Ramos (cell line): ENCODE measurements around the gene SLC43A2.

ENCODE experiments used
- in situ Hi-C: fragments of 300-500 bp; cut with MboI; formaldehyde crosslinking; loops from one replicate; pipeline ENCODE4 v1.14.3; 2022; ENCODE audit warnings: low sequenced_read_pairs; ENCODE audit not compliant: unreplicated experiment

SLC43A2 gene

DNA sequence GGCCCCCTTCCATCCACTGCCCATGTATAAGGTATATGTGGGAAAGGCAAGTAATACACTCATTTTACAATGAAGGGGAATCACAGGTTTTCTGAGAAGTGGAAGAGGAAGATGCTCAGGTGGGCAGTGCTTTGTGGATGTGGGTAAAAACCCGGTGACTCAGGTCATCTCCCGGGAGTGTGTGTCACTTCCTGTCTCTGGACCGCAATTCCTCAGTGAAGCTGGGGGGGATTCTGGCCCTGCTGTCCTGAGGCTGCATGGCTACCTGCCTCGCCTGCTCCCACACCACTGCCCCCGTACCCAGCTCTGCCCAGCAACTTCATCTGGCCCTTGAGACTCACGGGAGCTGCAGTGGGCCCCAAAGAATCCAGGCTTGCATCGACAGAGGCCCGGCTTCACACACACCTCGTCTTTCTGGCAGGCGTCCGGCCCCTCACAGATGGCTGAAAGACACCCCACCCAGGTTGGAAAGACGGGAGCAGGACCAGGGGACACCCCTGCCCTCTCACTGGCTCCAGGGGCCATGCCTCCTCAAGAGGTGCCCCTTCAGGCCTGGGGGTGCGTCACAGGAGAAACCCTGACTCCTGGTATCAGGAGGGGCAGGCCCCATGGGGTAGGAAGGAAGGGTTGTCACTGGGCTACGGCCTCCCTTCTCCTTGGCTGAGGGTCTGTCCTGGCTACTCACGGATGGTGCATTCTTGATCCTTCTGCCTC, 16.0 kb upstream of the SLC43A2 start:
- in situ Hi-C loops, result no loop called here

GRCh38 chr17:1643999-1644492, 15.4 kb upstream of the SLC43A2 start:
- in situ Hi-C loops, result no loop called here

DNA sequence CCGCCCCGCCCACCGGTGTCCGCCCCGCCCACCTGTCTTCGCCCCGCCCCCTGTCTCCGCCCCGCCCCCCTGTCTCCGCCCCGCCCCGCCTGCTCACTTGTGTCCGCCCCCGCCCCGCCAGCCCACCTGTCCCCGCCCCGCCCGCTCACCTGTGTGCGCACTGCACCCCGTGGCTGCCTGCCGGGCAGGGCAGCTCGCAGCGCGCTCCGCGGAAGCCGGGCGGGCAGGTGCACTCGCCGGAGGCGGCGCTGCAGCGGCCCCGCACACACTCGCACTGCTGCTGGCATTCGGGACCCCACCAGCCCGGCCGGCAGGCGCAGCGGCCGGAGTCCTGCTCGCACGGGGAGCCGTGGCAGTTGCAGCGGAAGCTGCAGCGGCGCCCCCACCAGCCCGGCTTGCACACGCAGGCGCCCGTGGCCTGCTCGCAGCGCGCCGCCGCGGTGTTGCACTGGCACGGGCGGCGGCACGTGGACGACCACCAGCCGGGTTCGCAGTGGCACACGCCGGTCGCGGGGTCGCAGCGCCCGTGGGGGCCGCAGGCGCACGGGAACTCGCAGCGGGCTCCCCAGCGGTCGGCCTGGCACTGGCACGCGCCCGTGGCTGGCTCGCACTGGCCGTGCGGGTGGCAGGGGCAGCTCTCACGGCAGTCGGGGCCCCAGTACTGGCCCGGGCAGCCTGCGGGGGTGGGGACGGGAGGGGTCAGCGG, 14.8 kb upstream of the SLC43A2 start:
- in situ Hi-C loops, result no loop called here

GRCh38 chr17:1641065-1641403, 12.4 kb upstream of the SLC43A2 start:
- in situ Hi-C loops, result no loop called here

DNA sequence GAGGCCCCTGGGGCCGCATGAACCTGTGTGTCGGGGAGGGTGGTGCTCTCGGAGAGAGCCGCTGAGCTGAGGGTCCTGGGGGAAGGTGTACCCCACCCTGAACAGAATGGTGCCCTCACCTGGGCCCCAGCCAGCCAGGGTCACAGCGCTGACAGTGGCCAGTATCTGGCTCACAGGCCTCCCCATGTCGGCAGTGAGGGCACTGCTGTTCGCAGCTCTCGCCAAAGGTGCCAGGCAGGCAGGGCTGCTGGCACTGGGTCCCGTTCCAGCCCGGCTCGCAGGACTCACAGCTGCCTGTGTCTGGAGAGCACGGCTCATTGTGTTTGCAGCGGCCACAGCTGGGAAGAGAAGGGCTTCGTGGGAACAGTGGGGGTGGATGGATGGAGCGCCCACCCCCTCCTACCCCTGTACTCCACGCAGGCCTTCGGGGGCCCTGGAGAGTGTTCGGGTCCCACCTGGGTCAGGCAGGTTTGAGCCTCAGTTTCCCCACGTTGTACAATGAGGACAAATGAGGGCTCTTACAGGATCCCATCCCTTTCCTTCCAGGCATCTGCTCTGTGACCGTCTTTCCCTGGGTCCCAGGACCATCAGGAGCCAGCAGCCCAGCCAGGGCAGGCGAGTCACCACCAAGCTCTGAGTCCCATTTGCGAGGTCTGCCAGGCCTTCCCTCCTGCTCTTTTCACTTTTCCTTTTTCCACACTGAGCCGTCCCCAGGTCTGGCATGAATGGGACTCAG, 11.9 kb upstream of the SLC43A2 start:
- in situ Hi-C loops, result no loop called here

DNA sequence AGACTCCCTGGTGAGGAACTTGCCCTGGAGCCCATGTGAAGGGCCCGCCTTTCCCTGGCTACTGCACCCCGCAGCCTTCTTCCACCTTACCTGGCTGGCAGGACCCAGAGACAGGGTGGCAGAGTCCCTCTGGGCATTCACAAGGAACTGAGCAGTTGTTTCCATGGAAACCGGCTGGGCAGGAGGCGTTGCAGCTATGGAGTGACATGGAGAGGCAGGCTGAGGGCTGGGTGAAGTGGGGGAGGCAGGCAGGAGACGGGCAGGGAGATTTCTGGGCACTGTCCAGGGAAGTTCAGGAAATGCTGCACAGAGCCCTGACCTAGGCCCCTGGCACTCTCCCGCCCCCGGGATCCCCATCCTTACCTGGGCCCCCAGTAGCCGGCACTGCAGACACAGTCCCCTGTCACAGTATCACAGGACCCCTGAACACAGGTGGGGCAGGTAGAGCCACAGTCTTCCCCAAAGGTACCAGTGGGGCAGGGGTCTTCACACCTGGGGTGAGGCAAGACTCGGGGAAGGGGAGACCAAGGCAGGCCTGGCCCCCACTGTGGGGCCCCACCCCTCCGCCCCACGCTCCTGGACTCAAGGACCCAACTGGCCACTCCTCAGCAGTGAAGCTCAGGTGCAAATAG, 11.0 kb upstream of the SLC43A2 start:
- in situ Hi-C loops, result no loop called here

GRCh38 chr17:1638624-1639300, 10.1 kb upstream of the SLC43A2 start:
- in situ Hi-C loops, result no loop called here

DNA sequence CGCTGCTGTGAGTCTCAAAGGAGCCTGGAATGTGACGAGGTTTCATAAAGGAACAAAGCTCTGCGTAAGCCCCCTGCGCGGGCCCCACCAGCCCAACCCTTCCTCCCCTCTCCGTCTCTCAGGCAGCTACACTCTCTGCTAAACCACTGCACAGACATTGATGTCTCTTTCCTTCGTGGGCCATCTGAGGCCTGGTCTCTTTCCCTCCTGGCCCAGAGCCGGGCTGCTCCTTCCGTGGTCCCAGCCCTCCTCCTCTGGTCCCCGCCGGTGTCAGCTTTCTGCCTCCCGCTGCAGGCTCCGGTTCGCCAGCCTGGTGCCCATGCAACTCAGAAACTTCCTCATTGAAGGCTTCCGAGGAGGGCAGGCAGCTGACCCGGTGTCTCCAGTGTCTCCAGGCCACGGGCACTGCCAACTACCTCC, 9.5 kb upstream of the SLC43A2 start:
- in situ Hi-C loops, result no loop called here

GRCh38 chr17:1636732-1637285, 8.2 kb upstream of the SLC43A2 start:
- in situ Hi-C loops, result no loop called here

DNA sequence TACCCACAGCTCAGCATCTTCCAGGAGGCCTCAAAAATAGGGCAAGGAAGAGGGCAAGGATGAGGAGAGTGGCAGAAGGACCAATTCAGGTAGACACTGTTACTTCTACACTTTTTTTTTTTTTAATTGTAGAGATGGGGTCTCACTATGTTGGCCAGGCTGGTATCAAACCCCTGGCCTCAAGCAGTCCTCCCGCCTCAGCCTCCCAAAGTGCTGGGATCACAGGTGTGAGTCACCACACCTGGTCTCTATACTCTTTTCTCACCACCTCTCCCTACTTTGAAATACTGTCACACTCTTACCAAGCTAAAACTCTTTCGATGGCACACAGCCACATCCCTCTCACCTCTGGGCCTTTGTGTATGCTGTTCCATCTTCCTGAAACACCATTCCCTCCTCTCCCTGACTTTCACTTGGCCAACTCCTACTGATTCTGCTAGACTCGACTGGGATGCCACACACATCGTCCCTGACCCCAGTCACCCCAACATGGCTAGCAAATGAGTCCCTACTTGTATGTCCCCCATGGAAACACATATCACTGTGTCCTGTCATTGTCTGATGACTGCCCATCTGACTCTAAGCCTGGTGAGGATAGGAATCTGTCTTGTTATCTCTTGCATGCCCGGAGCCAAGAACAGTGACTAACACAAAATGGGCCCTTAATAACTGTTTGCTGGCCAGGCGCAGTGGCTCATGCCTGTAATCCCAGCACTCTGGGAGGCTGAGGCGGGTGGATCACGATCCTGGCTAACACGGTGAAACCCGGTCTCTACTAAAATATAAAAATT, 7.2 kb upstream of the SLC43A2 start:
- in situ Hi-C loops, result no loop called here

DNA sequence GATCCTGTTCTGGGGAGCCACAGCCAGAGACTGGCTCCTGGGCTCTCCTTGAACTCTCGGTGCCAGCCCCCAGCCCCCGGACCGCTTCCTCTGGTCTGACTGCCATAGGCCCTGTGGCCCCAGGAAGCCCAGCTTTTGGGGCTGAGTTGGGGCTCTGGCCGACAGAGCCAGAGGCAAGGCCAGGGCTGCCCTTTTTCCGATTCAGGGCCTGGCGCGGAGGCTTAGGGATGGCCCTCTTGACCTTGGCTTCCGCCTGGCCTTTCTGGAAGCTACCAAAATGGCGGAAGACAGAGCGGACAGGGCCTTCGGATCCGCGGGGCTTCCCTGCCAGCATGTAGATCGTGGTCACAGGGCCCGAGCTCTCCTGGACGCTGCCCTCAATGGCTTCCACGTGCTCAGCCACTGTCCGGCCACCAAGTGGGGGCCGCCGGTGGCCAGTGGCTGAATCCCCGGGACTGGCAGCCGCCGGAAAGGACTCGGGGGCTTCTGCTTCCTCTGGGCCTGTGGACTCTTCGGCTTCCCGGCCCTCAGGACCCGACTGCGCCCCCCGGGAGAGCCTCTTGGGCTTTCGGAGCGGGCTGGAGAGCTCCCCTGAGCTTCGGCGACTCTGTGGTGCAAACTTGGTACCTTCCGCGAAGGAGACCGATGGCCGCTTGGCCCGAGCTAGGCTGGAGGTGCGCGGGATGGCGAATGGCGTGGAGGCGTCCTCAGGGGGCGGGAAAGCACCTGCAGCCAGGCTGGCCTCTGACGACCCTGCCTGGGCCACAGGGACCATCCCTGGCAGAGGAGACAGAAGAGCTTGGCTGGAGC, 6.4 kb upstream of the SLC43A2 start:
- in situ Hi-C loops, result no loop called here

DNA sequence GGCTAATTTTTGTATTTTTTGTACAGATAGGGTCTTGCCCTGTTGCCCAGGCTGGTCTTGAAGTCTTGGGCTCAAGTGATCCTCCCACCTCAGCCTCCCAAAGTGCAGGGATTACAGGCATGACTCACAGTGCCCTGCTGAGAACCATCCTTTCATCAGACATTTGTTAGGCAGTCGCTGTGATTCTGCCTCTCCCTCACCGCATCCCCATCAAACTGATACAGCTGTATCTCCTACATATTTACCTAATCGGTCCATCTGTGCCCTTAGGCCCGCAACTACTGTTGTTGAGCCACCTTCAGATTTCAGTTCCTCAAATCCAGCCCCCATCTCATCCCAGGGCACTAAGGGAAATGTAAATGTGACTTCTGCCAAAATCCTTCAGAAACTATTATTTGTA, 2.0 kb upstream of the SLC43A2 start:
- in situ Hi-C loops, result no loop called here

DNA sequence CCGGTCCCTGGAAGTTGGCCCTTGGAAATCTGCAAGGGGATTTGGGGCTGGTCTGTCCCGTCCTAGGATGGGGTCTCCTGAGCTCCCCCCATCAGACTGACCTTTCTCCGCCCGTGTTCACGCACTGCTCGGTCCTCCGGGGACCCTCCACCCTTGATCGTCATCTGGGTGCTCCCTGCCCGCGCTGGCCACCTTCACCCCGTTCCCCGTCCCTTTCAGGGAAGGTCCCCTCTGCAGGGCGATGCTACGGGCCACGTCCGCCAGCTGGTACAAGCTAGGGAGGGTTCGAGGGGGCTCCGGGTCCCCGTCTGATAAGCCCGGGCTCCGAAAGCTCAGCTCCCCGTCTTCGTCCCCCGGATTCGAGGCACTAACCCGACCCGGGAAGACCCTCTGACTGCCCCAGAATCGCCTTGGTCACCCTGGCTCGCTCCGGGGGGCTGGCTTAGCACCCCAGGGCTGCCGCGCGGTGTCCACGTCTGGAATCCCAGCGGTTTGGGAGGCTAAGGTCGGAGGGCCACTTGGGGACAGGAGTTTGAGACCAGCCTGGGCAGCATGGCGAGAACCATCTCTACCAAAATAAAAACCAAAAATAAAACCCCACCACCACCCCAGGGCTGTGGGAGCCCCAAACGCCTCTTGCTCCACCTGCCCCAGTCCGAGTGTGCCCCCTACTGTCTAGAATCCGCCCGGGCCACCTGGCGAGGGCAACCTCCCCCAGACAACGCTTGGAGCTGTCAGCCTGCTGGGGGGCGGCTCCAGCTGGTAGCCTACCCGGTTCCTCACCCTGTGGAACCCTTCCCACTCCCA, 1.1 kb upstream of the SLC43A2 start:
- in situ Hi-C loops, result loop anchor here (5.0 kb wide), 1 partner anchor 52 kb away; no protein-coding TSS in a partner anchor

GRCh38 chr17:1628856-1629503, 346 bp upstream of the SLC43A2 start:
- in situ Hi-C loops, result loop anchor here (5.0 kb wide), 1 partner anchor 52 kb away; no protein-coding TSS in a partner anchor

DNA sequence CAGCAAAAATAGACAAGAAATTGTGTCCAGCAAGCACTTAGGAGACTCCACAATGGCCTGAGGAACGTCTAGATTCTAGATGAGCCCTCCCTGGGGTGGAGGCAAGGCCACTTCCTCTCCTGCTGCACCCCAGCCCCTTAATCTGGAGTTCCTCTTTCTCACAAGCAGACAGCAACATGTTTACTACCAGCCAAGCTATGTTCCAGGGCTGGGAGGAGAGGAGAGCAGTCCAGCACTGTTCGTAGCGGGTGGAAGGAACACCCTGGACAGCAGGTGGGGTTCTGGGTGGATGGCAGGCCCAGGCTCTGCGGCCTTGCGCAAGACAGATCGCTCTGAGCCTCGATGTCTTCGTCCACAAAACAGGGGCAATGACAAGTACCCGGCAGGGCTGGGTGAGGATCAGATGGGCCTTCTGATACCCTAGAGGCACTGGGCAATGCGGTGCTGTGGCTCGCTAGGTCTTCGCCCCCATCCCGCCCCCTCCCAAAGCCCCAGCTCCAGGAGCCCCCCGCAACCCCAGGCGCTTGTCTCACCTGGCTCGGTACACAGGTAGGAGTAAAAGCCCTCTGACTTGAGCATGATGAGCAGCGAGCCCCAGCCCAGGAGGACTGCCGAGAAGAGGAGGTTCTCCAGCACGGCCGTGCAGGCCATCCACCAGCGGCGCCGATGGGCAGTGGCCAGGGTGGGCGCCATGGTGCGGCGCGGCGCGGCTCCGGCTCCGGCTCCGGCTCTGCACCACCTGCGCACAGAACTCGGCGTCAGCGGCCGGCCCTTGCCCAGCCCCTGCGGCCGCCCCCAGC, 1.3 kb downstream of the SLC43A2 start:
- in situ Hi-C loops, result loop anchor here (5.0 kb wide), 1 partner anchor 50 kb away; no protein-coding TSS in a partner anchor

DNA sequence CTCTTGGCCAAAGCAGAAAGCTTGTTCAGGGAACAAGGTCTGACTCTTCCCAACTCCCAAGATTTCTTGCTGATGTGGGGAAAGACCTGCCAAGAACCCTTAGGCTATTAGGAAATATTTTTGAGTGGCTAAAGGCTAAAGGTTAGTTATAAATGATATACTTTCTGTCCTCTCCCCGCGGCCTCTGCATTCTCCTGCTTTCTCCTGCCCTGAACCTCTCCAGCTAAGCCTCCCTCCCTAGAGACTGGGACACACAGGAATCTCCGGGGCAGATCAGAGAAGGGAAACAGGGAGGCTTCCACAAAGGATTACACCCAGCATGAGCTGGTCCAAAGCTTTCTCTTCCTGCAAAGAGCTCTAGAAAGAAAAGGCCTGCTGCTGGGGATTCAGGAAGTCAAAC, 2.3 kb downstream of the SLC43A2 start:
- in situ Hi-C loops, result loop anchor here (5.0 kb wide), 1 partner anchor 49 kb away; no protein-coding TSS in a partner anchor
